HepG2 (cell line): ENCODE data around the gene NDRG2. TPM values are rescaled to one million over a fixed set of nuclear protein-coding genes. Genes with fewer than 3 reads are reported as not detected.
A peak's percentile ranks its signal among the peaks of the same experiment; 100 is the strongest.

Experiments
- ARNTL ChIP-seq: sonication (generic); formaldehyde crosslinking; IDR thresholded peaks from 2 replicates; pipeline ENCODE4 v1.4.0; 2020; ENCODE audit warnings: mild to moderate bottlenecking, missing genetic modification reagents
- DMAP1 ChIP-seq: IDR thresholded peaks from 2 replicates; pipeline ENCODE4 v1.6.1; 2016
- DPF2 ChIP-seq: sonication (generic); formaldehyde crosslinking; IDR thresholded peaks from 2 replicates; pipeline ENCODE4 v1.4.0; 2020; ENCODE audit warnings: mild to moderate bottlenecking, low read depth, missing genetic modification reagents, borderline replicate concordance
- FOXA3 ChIP-seq: IDR thresholded peaks from 2 replicates; pipeline ENCODE4 v1.6.1; 2016; ENCODE audit warnings: missing genetic modification reagents, missing compliant biosample characterization
- HDAC2 ChIP-seq: sonication (generic); formaldehyde crosslinking; IDR thresholded peaks from 2 replicates; pipeline ENCODE4 v1.4.0; 2020; ENCODE audit warnings: missing genetic modification reagents
- HNF4G ChIP-seq, 2 experiments: sonication (generic) in 1 of 2; formaldehyde crosslinking in 1 of 2; IDR thresholded peaks; 2 replicates each; pipeline versions ENCODE4 v1.4.0 to v1.6.1; 2011 to 2020; ENCODE audit warnings: borderline replicate concordance in 2 of 2, low read depth in 2 of 2, mild to moderate bottlenecking in 2 of 2, low read length in 1 of 2, missing genetic modification reagents in 1 of 2, moderate library complexity in 1 of 2
- HNRNPH1 ChIP-seq: fragments of 200-400 bp; formaldehyde crosslinking; optimal IDR thresholded peaks from 2 replicates; pipeline ENCODE3; 2017; ENCODE audit warnings: mild to moderate bottlenecking, low read depth, low read length
- KDM2A ChIP-seq: sonication (generic); formaldehyde crosslinking; IDR thresholded peaks from 2 replicates; pipeline ENCODE4 v1.4.0; 2020; ENCODE audit warnings: low read depth, missing genetic modification reagents, borderline replicate concordance
- KDM3A ChIP-seq: IDR thresholded peaks from 2 replicates; pipeline ENCODE4 v1.6.1; 2018; ENCODE audit warnings: low read depth, missing compliant biosample characterization
- KLF9 ChIP-seq: IDR thresholded peaks from 2 replicates; pipeline ENCODE4 v1.6.1; 2016; ENCODE audit warnings: low read depth
- MIER3 ChIP-seq: IDR thresholded peaks from 2 replicates; pipeline ENCODE4 v1.6.1; 2016; ENCODE audit warnings: missing compliant biosample characterization, borderline replicate concordance
- MXD1 ChIP-seq: sonication (generic); formaldehyde crosslinking; IDR thresholded peaks from 2 replicates; pipeline ENCODE4 v1.4.0; 2020; ENCODE audit warnings: mild to moderate bottlenecking, missing genetic modification reagents
- NFKB2 ChIP-seq: sonication (generic); formaldehyde crosslinking; IDR thresholded peaks from 2 replicates; pipeline ENCODE4 v1.4.0; 2020; ENCODE audit warnings: missing genetic modification reagents, borderline replicate concordance
- PPARG ChIP-seq: conservative IDR thresholded peaks from 2 replicates; pipeline ENCODE4 v1.6.1; 2016; ENCODE audit warnings: missing biosample characterization, missing genetic modification reagents
- SOX5 ChIP-seq: IDR thresholded peaks from 2 replicates; pipeline ENCODE4 v1.6.1; 2016; ENCODE audit warnings: borderline replicate concordance
- SP140L ChIP-seq: sonication (generic); formaldehyde crosslinking; IDR thresholded peaks from 2 replicates; pipeline ENCODE4 v1.4.0; 2020; ENCODE audit warnings: missing genetic modification reagents, borderline replicate concordance
- TAF15 ChIP-seq: fragments of 200-400 bp; formaldehyde crosslinking; IDR thresholded peaks from one replicate; pipeline ENCODE4 v1.6.1; 2018; ENCODE audit warnings: mild to moderate bottlenecking, low read depth, low read length; ENCODE audit not compliant: poor library complexity, severe bottlenecking
- TBL1XR1 ChIP-seq: fragments of 150-350 bp; IDR thresholded peaks from 2 replicates; pipeline ENCODE4 v1.6.1; 2014; ENCODE audit warnings: borderline replicate concordance, low read length; ENCODE audit not compliant: partially characterized antibody
- THAP11 ChIP-seq: IDR thresholded peaks from 2 replicates; pipeline ENCODE4 v1.6.1; 2016; ENCODE audit warnings: missing biosample characterization, missing genetic modification reagents
- ZNF260 ChIP-seq: sonication (generic); formaldehyde crosslinking; IDR thresholded peaks from 2 replicates; pipeline ENCODE4 v1.4.0; 2020; ENCODE audit warnings: missing genetic modification reagents, low read depth, mild to moderate bottlenecking, borderline replicate concordance
- ZNF350 ChIP-seq: sonication (generic); formaldehyde crosslinking; IDR thresholded peaks from 2 replicates; pipeline ENCODE4 v1.4.0; 2020; ENCODE audit warnings: mild to moderate bottlenecking, low read depth, missing genetic modification reagents, borderline replicate concordance
- ZNF614 ChIP-seq: IDR thresholded peaks from 2 replicates; pipeline ENCODE4 v1.6.1; 2018; ENCODE audit warnings: missing biosample characterization, missing genetic modification reagents, inconsistent platforms, borderline replicate concordance
- ZNF619 ChIP-seq: sonication (generic); formaldehyde crosslinking; IDR thresholded peaks from 2 replicates; pipeline ENCODE4 v1.4.0; 2020; ENCODE audit warnings: mild to moderate bottlenecking, missing genetic modification reagents
- ZNF781 ChIP-seq: sonication (generic); formaldehyde crosslinking; IDR thresholded peaks from 2 replicates; pipeline ENCODE4 v1.5.1; 2020; ENCODE audit warnings: borderline replicate concordance, mild to moderate bottlenecking, missing genetic modification reagents; ENCODE audit errors: not compliant biosample characterization
- ZNF878 ChIP-seq: sonication (generic); formaldehyde crosslinking; IDR thresholded peaks from 2 replicates; pipeline ENCODE4 v1.8.1; 2023; ENCODE audit warnings: mild to moderate bottlenecking, missing genetic modification reagents, moderate library complexity
- ZSCAN21 ChIP-seq: sonication (generic); formaldehyde crosslinking; IDR thresholded peaks from 2 replicates; pipeline ENCODE4 v1.8.0; 2022; ENCODE audit warnings: mild to moderate bottlenecking, missing genetic modification reagents, moderate library complexity, borderline replicate concordance
- polyA plus RNA-seq, 8 experiments: library from polyadenylated mRNA; depleted of rRNA in 3 of 8; stranded (reverse) in 7 of 8; unstranded in 1 of 8; fragments of >200 nt; fragmentation: Illumina TruSeq in 4 of 8; extraction: Trizol in 4 of 8; gene quantifications; 2 replicates each; pipeline versions ENCODE4 v1.2.1 to v1.2.3, GENCODE V29; 2011 to 2016; ENCODE audit warnings: low read depth in 4 of 8, missing spikeins in 1 of 8, mixed read lengths in 1 of 8; ENCODE audit not compliant: insufficient read depth in 1 of 8
- total RNA-seq, 5 experiments: library from RNA; depleted of rRNA; stranded (reverse); fragments of >200 nt; fragmentation: Illumina TruSeq; extraction: Trizol; gene quantifications; 2 replicates each; pipeline ENCODE4 v1.2.3, GENCODE V29; 2016; ENCODE audit warnings: low read depth in 1 of 5
- TF ChIP-seq, protein P1 (sequence below): IDR thresholded peaks from 2 replicates; pipeline ENCODE4 v1.6.1; 2016; ENCODE audit warnings: mild to moderate bottlenecking
- TF ChIP-seq, protein P2 (sequence below): sonication (generic); formaldehyde crosslinking; IDR thresholded peaks from 2 replicates; pipeline ENCODE4 v1.5.0; 2020; ENCODE audit warnings: mild to moderate bottlenecking, missing genetic modification reagents

NDRG2 gene
- total and polyA plus RNA-seq, 2 of the 13 experiments (the other 11 are each of a cell fraction or from before 2014, with no cell fraction given): 27.2 to 189 TPM

GRCh38 chr14:21043974-21044618 is 19.2 kb upstream of the NDRG2 start (continued):
- TF ChIP-seq TAF15 (no peak), ARNTL (CRISPR knock-in tag) (no peak), SP140L (CRISPR knock-in tag) (no peak), MXD1 (CRISPR knock-in tag) (no peak), KLF9 (CRISPR knock-in tag) (0 out of 2 replicates have a peak, but pooled peaks have one; percentile 15), ZNF614 (CRISPR knock-in tag) (peak; percentile 57; the same call in 1 of the 2 replicates), ZNF619 (CRISPR knock-in tag) (no peak), DMAP1 (CRISPR knock-in tag) (0 out of 2 replicates have a peak, but pooled peaks have one; percentile 40), FOXA3 (CRISPR knock-in tag) (peak; percentile 77), KDM3A (CRISPR knock-in tag) (no peak), ZSCAN21 (CRISPR knock-in tag) (no peak; the same call in 1 of the 2 replicates), NFKB2 (CRISPR knock-in tag) (0 out of 2 replicates have a peak, but pooled peaks have one; percentile 33), ZNF878 (CRISPR knock-in tag) (no peak), KDM2A (CRISPR knock-in tag) (peak; percentile 31; the same call in 1 of the 2 replicates), ZNF260 (CRISPR knock-in tag) (no peak), ZNF350 (CRISPR knock-in tag) (peak; percentile 14; the same call in 1 of the 2 replicates), DPF2 (0 out of 2 replicates have a peak, but pooled peaks have one; percentile 19), TBL1XR1 (peak; percentile 73), HNRNPH1 (no peak), MIER3 (CRISPR knock-in tag) (peak; percentile 32; the same call in 1 of the 2 replicates), ZNF781 (no peak), HNF4G (IDR thresholded peaks at IDR 0.05; ENCODE audit: borderline replicate concordance, low read depth, low read length) (peak; percentile 32; the same call in 1 of the 2 replicates), HNF4G (CRISPR knock-in tag; IDR thresholded peaks at IDR 0.05; ENCODE audit: borderline replicate concordance, low read depth) (no peak; the same call in 1 of the 2 replicates), PPARG (peak; percentile 100), THAP11 (peak; percentile 66; the same call in 1 of the 2 replicates), HDAC2 (peak; percentile 48; the same call in 1 of the 2 replicates), SOX5 (CRISPR knock-in tag) (peak; percentile 57; the same call in 1 of the 2 replicates)
- TF ChIP-seq, protein P1, sequence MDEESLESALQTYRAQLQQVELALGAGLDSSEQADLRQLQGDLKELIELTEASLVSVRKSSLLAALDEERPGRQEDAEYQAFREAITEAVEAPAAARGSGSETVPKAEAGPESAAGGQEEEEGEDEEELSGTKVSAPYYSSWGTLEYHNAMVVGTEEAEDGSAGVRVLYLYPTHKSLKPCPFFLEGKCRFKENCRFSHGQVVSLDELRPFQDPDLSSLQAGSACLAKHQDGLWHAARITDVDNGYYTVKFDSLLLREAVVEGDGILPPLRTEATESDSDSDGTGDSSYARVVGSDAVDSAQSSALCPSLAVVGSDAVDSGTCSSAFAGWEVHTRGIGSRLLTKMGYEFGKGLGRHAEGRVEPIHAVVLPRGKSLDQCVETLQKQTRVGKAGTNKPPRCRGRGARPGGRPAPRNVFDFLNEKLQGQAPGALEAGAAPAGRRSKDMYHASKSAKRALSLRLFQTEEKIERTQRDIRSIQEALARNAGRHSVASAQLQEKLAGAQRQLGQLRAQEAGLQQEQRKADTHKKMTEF (CRISPR knock-in tag): peak; percentile 65
- TF ChIP-seq, protein P2, sequence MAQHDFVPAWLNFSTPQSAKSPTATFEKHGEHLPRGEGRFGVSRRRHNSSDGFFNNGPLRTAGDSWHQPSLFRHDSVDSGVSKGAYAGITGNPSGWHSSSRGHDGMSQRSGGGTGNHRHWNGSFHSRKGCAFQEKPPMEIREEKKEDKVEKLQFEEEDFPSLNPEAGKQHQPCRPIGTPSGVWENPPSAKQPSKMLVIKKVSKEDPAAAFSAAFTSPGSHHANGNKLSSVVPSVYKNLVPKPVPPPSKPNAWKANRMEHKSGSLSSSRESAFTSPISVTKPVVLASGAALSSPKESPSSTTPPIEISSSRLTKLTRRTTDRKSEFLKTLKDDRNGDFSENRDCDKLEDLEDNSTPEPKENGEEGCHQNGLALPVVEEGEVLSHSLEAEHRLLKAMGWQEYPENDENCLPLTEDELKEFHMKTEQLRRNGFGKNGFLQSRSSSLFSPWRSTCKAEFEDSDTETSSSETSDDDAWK (CRISPR knock-in tag): no peak
